GM13976 (cell line): ENCODE results near the gene ARHGAP9.

Experiments
- DNase-seq: peaks from one replicate; pipeline ENCODE4 v3.0.0; 2012; ENCODE audit warnings: low spot score
- CTCF ChIP-seq: IDR thresholded peaks from 2 replicates; pipeline ENCODE4 v1.5.1; 2012; ENCODE audit warnings: borderline replicate concordance, mild to moderate bottlenecking; ENCODE audit not compliant: insufficient read depth; ENCODE audit errors: extremely low read depth, missing control alignments, control extremely low read depth
- in situ Hi-C: fragments of 300-500 bp; cut with MboI; formaldehyde crosslinking; loops from one replicate; pipeline ENCODE4 v1.12.0; 2022; ENCODE audit warnings: low sequenced_read_pairs, mixed read lengths, inconsistent platforms; ENCODE audit not compliant: unreplicated experiment

ARHGAP9 gene

DNA sequence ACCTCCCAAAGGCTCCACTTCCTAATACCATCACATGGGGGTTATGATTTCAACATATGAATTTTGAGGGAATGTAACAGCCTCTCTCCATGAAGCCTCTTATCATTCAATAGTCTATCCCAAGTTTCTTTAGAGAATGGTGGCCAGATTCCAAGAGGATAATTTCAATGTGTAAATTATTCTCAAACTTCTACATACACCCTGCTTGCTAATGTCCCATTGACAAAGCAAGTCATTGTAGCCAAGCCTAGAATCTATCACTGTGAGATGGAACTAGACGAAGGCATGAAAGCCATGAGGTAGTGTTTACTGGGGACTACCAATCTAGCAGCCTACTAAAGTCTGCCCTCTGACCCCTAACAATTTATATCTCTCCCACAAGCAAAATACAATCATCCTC lies 41.3 kb downstream of the ARHGAP9 start:
- DNase-seq = no peak
- in situ Hi-C loops = no loop called here
- TF ChIP-seq CTCF = no peak

GRCh38 chr12:57435293-57435692 lies 44.4 kb downstream of the ARHGAP9 start:
- TF ChIP-seq CTCF = no peak
- in situ Hi-C loops = no loop called here
- no peak for DNase-seq

- TF ChIP-seq CTCF = no peak
- DNase-seq = no peak
- in situ Hi-C loops = no loop called here
These were observed 45.0 kb downstream of the ARHGAP9 start, which contains the start of gene INHBC for GRCh38 chr12:57434517-57435223. Gene INHBC, plus strand, starts transcription at chr12:57434784. Its CDS starts 103 bp downstream, at chr12:57434887.

DNA sequence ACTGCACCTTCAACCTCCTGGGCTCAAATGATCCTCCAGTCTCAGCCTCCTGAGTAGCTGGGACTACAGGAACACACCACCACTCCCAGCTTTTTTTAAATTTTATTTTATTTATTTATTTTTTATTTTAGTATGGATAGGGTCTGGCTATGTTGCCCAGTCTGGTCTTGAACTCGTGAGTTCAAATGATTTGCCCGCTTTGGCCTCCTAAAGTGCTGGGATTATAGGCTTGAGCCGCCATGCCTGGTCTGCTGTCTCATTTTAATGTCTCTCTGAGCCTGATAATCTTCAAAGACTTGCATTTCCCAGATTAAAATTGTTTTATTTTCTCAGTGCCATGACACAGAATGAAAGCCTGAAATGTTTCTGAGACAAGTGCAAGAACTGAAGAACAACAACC lies 46.3 kb downstream of the ARHGAP9 start:
- no peak for TF ChIP-seq CTCF

DNA sequence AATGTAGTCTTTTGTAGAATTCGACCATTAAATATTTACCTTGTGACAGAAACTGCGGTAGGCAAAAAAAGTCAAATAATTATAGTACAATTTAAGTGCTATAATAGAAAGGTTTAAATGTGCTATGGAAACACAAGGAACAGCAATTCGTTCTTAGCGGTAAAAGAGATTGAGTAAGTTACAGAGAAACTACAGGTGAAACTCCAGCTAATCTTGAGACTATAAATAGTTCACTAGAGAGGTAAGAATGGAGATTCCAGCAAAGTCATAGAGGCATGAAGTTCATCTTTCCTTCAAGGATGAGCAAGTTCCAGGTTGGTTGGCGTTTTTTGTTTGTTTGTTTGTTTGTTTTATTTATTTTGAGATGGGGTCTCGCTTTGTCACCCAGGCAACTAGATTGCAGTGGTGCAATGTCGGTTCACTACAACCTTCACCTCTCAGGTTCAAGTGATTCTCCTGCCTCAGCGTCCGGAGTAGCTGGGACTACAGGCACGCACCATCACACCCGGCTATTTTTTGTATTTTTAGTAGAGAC lies 47.9 kb downstream of the ARHGAP9 start:
- TF ChIP-seq CTCF = no peak
- DNase-seq = no peak
- in situ Hi-C loops = no loop called here

More for the DNA sequence above, 46.3 kb downstream of the ARHGAP9 start:
- DNase-seq = no peak
- in situ Hi-C loops = no loop called here

- no peak for TF ChIP-seq CTCF
- in situ Hi-C loops = no loop called here
- peak; percentile 98 for DNase-seq
These were observed 48.6 kb downstream of the ARHGAP9 start, which contains the start of gene R3HDM2 for GRCh38 chr12:57430931-57431566. Gene R3HDM2, minus strand, starts transcription at chr12:57431043. Its CDS starts 120,615 bp downstream, at chr12:57310428.
